GM23338 (cell line): ENCODE measurements around the gene DNAAF8.

Experiments used
- CREB1 ChIP-seq: fragments of 250-450 bp; sonication (Bioruptor Pico); IDR thresholded peaks from 2 replicates; pipeline ENCODE4 v1.5.0; 2020; ENCODE audit warnings: low read depth, mild to moderate bottlenecking, moderate library complexity
- CTCF ChIP-seq, 2 experiments: fragments of 200-600 bp in 1 of 2; sonication (generic) in 1 of 2; conservative IDR thresholded peaks; 2 replicates each; pipeline versions ENCODE4 v1.5.1 to v1.6.1; 2016 to 2017; ENCODE audit warnings: antibody characterized with exemption in 2 of 2, low read depth in 2 of 2, mild to moderate bottlenecking in 2 of 2, moderate library complexity in 1 of 2
- ETS1 ChIP-seq: IDR thresholded peaks from 2 replicates; pipeline ENCODE4 v1.6.1; 2016; ENCODE audit warnings: antibody characterized with exemption
- EZH2 ChIP-seq: fragments of 200-600 bp; sonication (generic); IDR thresholded peaks from one replicate; pipeline ENCODE4 v1.8.0; 2017; ENCODE audit warnings: antibody characterized with exemption, mild to moderate bottlenecking, low read depth; ENCODE audit not compliant: unreplicated experiment
- EZH2phosphoT487 ChIP-seq: fragments of 200-600 bp; sonication (generic); IDR thresholded peaks from one replicate; pipeline ENCODE4 v1.8.1; 2018; ENCODE audit warnings: antibody characterized with exemption; ENCODE audit not compliant: unreplicated experiment
- JUNB ChIP-seq: IDR thresholded peaks from one replicate; pipeline ENCODE4 v1.6.1; 2016; ENCODE audit warnings: antibody characterized with exemption; ENCODE audit not compliant: unreplicated experiment
- NANOG ChIP-seq: IDR thresholded peaks from 2 replicates; pipeline ENCODE4 v1.6.1; 2016; ENCODE audit warnings: antibody characterized with exemption, borderline replicate concordance
- POLR2AphosphoS5 ChIP-seq: IDR thresholded peaks from 2 replicates; pipeline ENCODE4 v1.6.1; 2016; ENCODE audit warnings: antibody characterized with exemption, low read depth
- REST ChIP-seq: IDR thresholded peaks from one replicate; pipeline ENCODE4 v1.6.1; 2018; ENCODE audit warnings: antibody characterized with exemption; ENCODE audit not compliant: unreplicated experiment
- ZNF114 ChIP-seq: fragments of 250-450 bp; sonication (Bioruptor Pico); IDR thresholded peaks from 2 replicates; pipeline ENCODE4 v1.5.0; 2020; ENCODE audit warnings: mild to moderate bottlenecking, moderate library complexity
- ZNF331 ChIP-seq: fragments of 250-450 bp; sonication (Bioruptor Pico); IDR thresholded peaks from 2 replicates; pipeline ENCODE4 v1.5.0; 2020; ENCODE audit warnings: low read depth, mild to moderate bottlenecking, moderate library complexity

- no peak for TF ChIP-seq REST
- TF ChIP-seq POLR2AphosphoS5: no peak
- no peak for TF ChIP-seq CTCF (conservative IDR thresholded peaks at IDR 0.05; ENCODE audit: low read depth in 2 of 2)
- no peak for TF ChIP-seq EZH2
- no peak for TF ChIP-seq JUNB
- no peak for TF ChIP-seq ETS1
- TF ChIP-seq EZH2phosphoT487: no peak
- no peak for TF ChIP-seq ZNF114
- TF ChIP-seq ZNF331 (CRISPR knock-in tag): no peak
- TF ChIP-seq NANOG: no peak
- no peak for TF ChIP-seq CREB1 (CRISPR knock-in tag)
Measured at GRCh38 chr16:4762205-4762604, 27.9 kb downstream of the DNAAF8 start.
